Measurements from ENCODE around the gene NDUFS5.
"Not testable (repeated sequence)": the region's sequence is repeated elsewhere in the genome, so short reads cannot be mapped to it uniquely, and the experiment has no call there.

The NDUFS5 gene

GRCh38 chr1:39065542-39065941 is 39.4 kb downstream of the NDUFS5 start:
- DNase-seq, result no peak

- peak; percentile 3 for DNase-seq
Observed at GRCh38 chr1:39068227-39068626, 42.1 kb downstream of the NDUFS5 start.

GRCh38 chr1:39071557-39071956 is 45.4 kb downstream of the NDUFS5 start:
- not testable (repeated sequence) for DNase-seq

- peak; percentile 38 for DNase-seq
Observed at GRCh38 chr1:39076127-39076798, 50.1 kb downstream of the NDUFS5 start.

GRCh38 chr1:39076799-39077148 is 50.6 kb downstream of the NDUFS5 start:
- peak; percentile 28 for DNase-seq

GRCh38 chr1:39080269-39080826 is 54.2 kb downstream of the NDUFS5 start:
- DNase-seq, result no peak

GRCh38 chr1:39080831-39081270 is 54.7 kb downstream of the NDUFS5 start:
- no peak for DNase-seq

- peak; percentile 66 for DNase-seq
Observed at GRCh38 chr1:39081271-39082009, 55.3 kb downstream of the NDUFS5 start.

GRCh38 chr1:39082010-39082799 is 56.1 kb downstream of the NDUFS5 start:
- DNase-seq, result no peak

- no peak for DNase-seq
Observed at GRCh38 chr1:39082811-39083576, 56.8 kb downstream of the NDUFS5 start.

GRCh38 chr1:39084191-39084590 is 58.0 kb downstream of the NDUFS5 start:
- DNase-seq, result peak; percentile 37
